H9 (cell line): ENCODE data around the gene RNASE1. TPM values are rescaled to one million over a fixed set of nuclear protein-coding genes. Genes with fewer than 3 reads are reported as not detected.

Experiments
- DNase-seq: peaks from one replicate; pipeline ENCODE4 v3.0.0-alpha.2; 2017
- H2AFZ ChIP-seq: one replicate; pipeline ENCODE4 v1.6.1; 2013; ENCODE audit warnings: mild to moderate bottlenecking, low read length, control low read depth, moderate library complexity
- H2AK5ac ChIP-seq: 2 replicates; pipeline ENCODE4 v1.6.1; 2013; ENCODE audit warnings: low read length, control low read depth, mixed read lengths; ENCODE audit not compliant: insufficient read length
- H2BK120ac ChIP-seq: one replicate; pipeline ENCODE4 v1.6.1; 2013; ENCODE audit warnings: low read depth, mild to moderate bottlenecking, low read length, control low read depth, inconsistent platforms; ENCODE audit not compliant: poor library complexity, severe bottlenecking
- H2BK12ac ChIP-seq: 2 replicates; pipeline ENCODE4 v1.6.1; 2013; ENCODE audit warnings: low read length, control low read depth, mixed read lengths, low read depth; ENCODE audit not compliant: insufficient read length
- H2BK15ac ChIP-seq: 2 replicates; pipeline ENCODE4 v1.6.1; 2013; ENCODE audit warnings: low read depth, low read length, control low read depth
- H2BK20ac ChIP-seq: one replicate; pipeline ENCODE4 v1.6.1; 2013; ENCODE audit warnings: low read depth, mild to moderate bottlenecking, low read length, control low read depth, inconsistent platforms; ENCODE audit not compliant: poor library complexity, severe bottlenecking
- H2BK5ac ChIP-seq: 2 replicates; pipeline ENCODE4 v1.6.1; 2013; ENCODE audit warnings: low read length, control low read depth, mixed read lengths; ENCODE audit not compliant: insufficient read length
- H3K14ac ChIP-seq: 2 replicates; pipeline ENCODE4 v1.6.1; 2013; ENCODE audit warnings: low read length, control low read depth; ENCODE audit not compliant: insufficient read depth
- H3K18ac ChIP-seq: 2 replicates; pipeline ENCODE4 v1.6.1; 2013; ENCODE audit warnings: low read depth, mild to moderate bottlenecking, mixed read lengths, low read length, control low read depth; ENCODE audit not compliant: insufficient read length
- H3K23ac ChIP-seq: 2 replicates; pipeline ENCODE4 v1.6.1; 2013; ENCODE audit warnings: low read length, control low read depth, mixed read lengths, low read depth; ENCODE audit not compliant: insufficient read length
- H3K23me2 ChIP-seq: 2 replicates; pipeline ENCODE4 v1.6.1; 2013; ENCODE audit warnings: low read depth, mild to moderate bottlenecking, mixed read lengths, low read length, control low read depth; ENCODE audit not compliant: insufficient read length, poor library complexity, severe bottlenecking
- H3K27ac ChIP-seq: 2 replicates; pipeline ENCODE4 v1.5.1; 2013; ENCODE audit warnings: low read length, control low read depth, mixed read lengths, low read depth; ENCODE audit not compliant: insufficient read length
- H3K27me3 ChIP-seq: 2 replicates; pipeline ENCODE4 v1.6.1; 2013; ENCODE audit warnings: low read length, control low read depth, inconsistent platforms; ENCODE audit not compliant: insufficient read depth
- H3K4ac ChIP-seq: 2 replicates; pipeline ENCODE4 v1.6.1; 2013; ENCODE audit warnings: low read depth, mild to moderate bottlenecking, control low read depth, inconsistent platforms, low read length, moderate library complexity
- H3K4me1 ChIP-seq: 2 replicates; pipeline ENCODE4 v1.6.1; 2013; ENCODE audit warnings: low read length, control low read depth, inconsistent platforms; ENCODE audit not compliant: insufficient read depth
- H3K4me2 ChIP-seq: 2 replicates; pipeline ENCODE4 v1.6.1; 2013; ENCODE audit warnings: low read length, control low read depth, mixed read lengths; ENCODE audit not compliant: insufficient read length, insufficient read depth
- H3K56ac ChIP-seq: 2 replicates; pipeline ENCODE4 v1.6.1; 2013; ENCODE audit warnings: low read depth, mild to moderate bottlenecking, mixed read lengths, low read length, control low read depth; ENCODE audit not compliant: insufficient read length
- H3K79me1 ChIP-seq: 2 replicates; pipeline ENCODE4 v1.6.1; 2013; ENCODE audit warnings: low read depth, mild to moderate bottlenecking, moderate library complexity, low read length, control low read depth, inconsistent platforms; ENCODE audit not compliant: insufficient read depth, poor library complexity, severe bottlenecking
- H3K79me2 ChIP-seq: 2 replicates; pipeline ENCODE4 v1.6.1; 2013; ENCODE audit warnings: low read length, control low read depth, inconsistent platforms; ENCODE audit not compliant: insufficient read depth
- H3K9ac ChIP-seq: 2 replicates; pipeline ENCODE4 v1.6.1; 2013; ENCODE audit warnings: low read length, control low read depth, mixed read lengths; ENCODE audit not compliant: insufficient read length; ENCODE audit errors: extremely low read depth
- H3K9me3 ChIP-seq: one replicate; pipeline ENCODE4 v1.6.1; 2013; ENCODE audit warnings: low read depth, low read length, inconsistent platforms; ENCODE audit not compliant: control insufficient read depth
- H3T11ph ChIP-seq: one replicate; pipeline ENCODE4 v1.6.1; 2013; ENCODE audit warnings: mild to moderate bottlenecking, low read length, control low read depth, inconsistent platforms
- H4K20me1 ChIP-seq: one replicate; pipeline ENCODE4 v1.6.1; 2013; ENCODE audit not compliant: control insufficient read depth, insufficient read length, insufficient read depth
- H4K5ac ChIP-seq: 2 replicates; pipeline ENCODE4 v1.6.1; 2013; ENCODE audit warnings: low read depth, mild to moderate bottlenecking, mixed read lengths, low read length, control low read depth; ENCODE audit not compliant: insufficient read length
- H4K8ac ChIP-seq: replicated peaks from 2 replicates; pipeline ENCODE4 v1.6.1; 2013; ENCODE audit warnings: low read length, control low read depth, mixed read lengths, low read depth; ENCODE audit not compliant: insufficient read length
- H4K91ac ChIP-seq: 2 replicates; pipeline ENCODE4 v1.6.1; 2013; ENCODE audit warnings: low read depth, mild to moderate bottlenecking, moderate library complexity, mixed read lengths, low read length, control low read depth; ENCODE audit not compliant: insufficient read length
- H3K27ac Mint-ChIP-seq, 3 experiments: 2 replicates in 2 of 3; 3 replicates in 1 of 3; pipeline ENCODE4 v1.8.0; 2020 to 2021; ENCODE audit warnings: mixed read lengths in 3 of 3, mild to moderate bottlenecking in 1 of 3, moderate library complexity in 1 of 3
- H3K27me3 Mint-ChIP-seq: 2 replicates; pipeline ENCODE4 v1.8.0; 2021; ENCODE audit warnings: low read depth, mild to moderate bottlenecking, moderate library complexity, mixed read lengths
- H3K36me3 Mint-ChIP-seq, 3 experiments: 2 replicates in 2 of 3; 3 replicates in 1 of 3; pipeline ENCODE4 v1.8.0; 2020 to 2021; ENCODE audit warnings: low read depth in 3 of 3, mixed read lengths in 3 of 3; ENCODE audit not compliant: insufficient read depth in 1 of 3
- H3K4me1 Mint-ChIP-seq, 2 experiments: 2 replicates each; pipeline ENCODE4 v1.8.0; 2020; ENCODE audit warnings: mixed read lengths in 2 of 2
- H3K4me3 Mint-ChIP-seq, 2 experiments: 2 replicates in 1 of 2; 3 replicates in 1 of 2; pipeline ENCODE4 v1.8.0; 2020 to 2021; ENCODE audit warnings: mild to moderate bottlenecking in 2 of 2, mixed read lengths in 2 of 2, moderate library complexity in 1 of 2
- H3K9me3 Mint-ChIP-seq, 2 experiments: 2 replicates in 1 of 2; 3 replicates in 1 of 2; pipeline ENCODE4 v1.8.0; 2020; ENCODE audit warnings: mild to moderate bottlenecking in 2 of 2, mixed read lengths in 2 of 2, moderate library complexity in 1 of 2
- CTCF ChIP-seq: fragments of 200-600 bp; sonication (generic); conservative IDR thresholded peaks from 3 replicates; pipeline ENCODE4 v1.8.0; 2021; ENCODE audit warnings: antibody characterized with exemption, mild to moderate bottlenecking
- WGBS: extraction: QIAGEN DNeasy Blood & Tissue Kit; methylation state at CpG from one replicate; pipeline ENCODE4 v1.1.7; 2013; ENCODE audit warnings: missing lambda C conversion rate, low lambda C conversion rate, mixed read lengths; ENCODE audit not compliant: insufficient read length; ENCODE audit errors: extremely low coverage; 5-methylcytosine and 5-hydroxymethylcytosine counted together
- total RNA-seq: library from RNA; stranded (reverse); gene quantifications from 2 replicates; pipeline ENCODE4 v1.2.1, GENCODE V29; 2021

The RNASE1 gene
- total RNA-seq, 1 experiment from 2014 or later = 1.2 TPM

- H3K18ac ChIP-seq = no peak overlapping the region
- H2AFZ ChIP-seq = no peak overlapping the region
- no CpG with 5 or more reads among the region's 2 CpGs for WGBS
- H4K91ac ChIP-seq = no peak overlapping the region
- H2BK12ac ChIP-seq = no peak overlapping the region
- no peak overlapping the region for H3K14ac ChIP-seq
- no peaks in the 10 kb centered on the region for H3K23me2 ChIP-seq
- no peak overlapping the region for H2BK5ac ChIP-seq
- no peak overlapping the region for H2AK5ac ChIP-seq
- H3K36me3 Mint-ChIP-seq = no peaks in the 10 kb centered on the region
- H3K4me3 Mint-ChIP-seq = no peak overlapping the region
- no peaks in the 10 kb centered on the region for H3K27me3 ChIP-seq
- no peaks in the 10 kb centered on the region; the same call in 1 of the 2 replicates for H3K27me3 Mint-ChIP-seq
- no peak overlapping the region for H3K4me2 ChIP-seq
- no peak overlapping the region for H2BK120ac ChIP-seq
- TF ChIP-seq CTCF = no peak
- no peaks in the 10 kb centered on the region for H3K9me3 ChIP-seq
- H3K79me1 ChIP-seq = no peaks in the 10 kb centered on the region
- no peaks in the 10 kb centered on the region for H3K9me3 Mint-ChIP-seq
- H2BK15ac ChIP-seq = no peak overlapping the region
- H4K8ac ChIP-seq = no peak overlapping the region
- H3K4ac ChIP-seq = no peak overlapping the region
- peaks cover 4% of the 10 kb centered on the region for H3K4me1 ChIP-seq
- H3K4me1 Mint-ChIP-seq = peaks cover 29% of the 10 kb centered on the region in 2 experiments
- no peak overlapping the region for H3K9ac ChIP-seq
- no peak overlapping the region for H2BK20ac ChIP-seq
- no peak overlapping the region for H4K5ac ChIP-seq
- H3K56ac ChIP-seq = no peak overlapping the region
- no peaks in the 10 kb centered on the region for H4K20me1 ChIP-seq
- H3K79me2 ChIP-seq = no peaks in the 10 kb centered on the region
- no peak overlapping the region for H3K27ac Mint-ChIP-seq
- no peak overlapping the region for H3K23ac ChIP-seq
- no peak overlapping the region for H3T11ph ChIP-seq
- no peak overlapping the region for H3K27ac ChIP-seq
- DNase-seq = no peak
Observed at GRCh38 chr14:20791597-20791996, 11.0 kb downstream of the RNASE1 start.
